SK-N-SH treated with all-trans-retinoic acid at 6 μM for 48 hours (cell line): ENCODE data around the gene RNF44.

Source experiments
- ATAC-seq: fragments of 200-7000 bp; cut with Tn5 transposase; 3 replicates; pipeline ENCODE4 v1.9.1; 2020; ENCODE audit warnings: mild to moderate bottlenecking, moderate library complexity
- ARNTL ChIP-seq: fragments of 450-650 bp; formaldehyde crosslinking; IDR thresholded peaks from 2 replicates; pipeline ENCODE4 v1.5.0; 2020; ENCODE audit warnings: low read depth, mild to moderate bottlenecking, moderate library complexity, borderline replicate concordance
- BACH2 ChIP-seq: fragments of 250-450 bp; sonication (Bioruptor Pico); IDR thresholded peaks from 2 replicates; pipeline ENCODE4 v1.9.0; 2021; ENCODE audit warnings: mild to moderate bottlenecking, borderline replicate concordance
- CSDC2 ChIP-seq: fragments of 250-450 bp; sonication (Bioruptor Pico); IDR thresholded peaks from 2 replicates; pipeline ENCODE4 v1.5.0; 2020; ENCODE audit warnings: mild to moderate bottlenecking, moderate library complexity
- ESRRG ChIP-seq: fragments of 250-450 bp; sonication (Bioruptor Pico); IDR thresholded peaks from 2 replicates; pipeline ENCODE4 v1.6.1; 2021; ENCODE audit warnings: mild to moderate bottlenecking
- GLIS3 ChIP-seq: fragments of 250-450 bp; sonication (Bioruptor Pico); IDR thresholded peaks from 2 replicates; pipeline ENCODE4 v1.5.0; 2020; ENCODE audit warnings: mild to moderate bottlenecking, moderate library complexity
- ISL1 ChIP-seq: fragments of 250-450 bp; sonication (Bioruptor Pico); IDR thresholded peaks from 2 replicates; pipeline ENCODE4 v2.1.2; 2022; ENCODE audit warnings: mild to moderate bottlenecking, moderate library complexity
- OSR1 ChIP-seq: fragments of 250-450 bp; sonication (Bioruptor Pico); IDR thresholded peaks from 2 replicates; pipeline ENCODE4 v1.8.0; 2022; ENCODE audit warnings: moderate library complexity, mild to moderate bottlenecking, inconsistent platforms
- PPARA ChIP-seq: fragments of 250-450 bp; sonication (Bioruptor Pico); IDR thresholded peaks from 2 replicates; pipeline ENCODE4 v1.5.0; 2020; ENCODE audit warnings: mild to moderate bottlenecking, borderline replicate concordance
- RARB ChIP-seq: fragments of 250-450 bp; sonication (Bioruptor Pico); IDR thresholded peaks from 2 replicates; pipeline ENCODE4 v1.8.0; 2021; ENCODE audit warnings: mild to moderate bottlenecking, moderate library complexity
- SNAI2 ChIP-seq: fragments of 250-450 bp; sonication (Bioruptor Pico); IDR thresholded peaks from 2 replicates; pipeline ENCODE4 v1.5.0; 2020; ENCODE audit warnings: mild to moderate bottlenecking, moderate library complexity
- TCF4 ChIP-seq: fragments of 250-450 bp; sonication (Bioruptor Pico); IDR thresholded peaks from 2 replicates; pipeline ENCODE4 v1.8.0; 2021; ENCODE audit warnings: mild to moderate bottlenecking, moderate library complexity, borderline replicate concordance
- TOX ChIP-seq: fragments of 250-450 bp; sonication (Bioruptor Pico); IDR thresholded peaks from 2 replicates; pipeline ENCODE4 v1.8.0; 2021; ENCODE audit warnings: mild to moderate bottlenecking, moderate library complexity, borderline replicate concordance
- ZC3H10 ChIP-seq: fragments of 250-450 bp; sonication (Bioruptor Pico); IDR thresholded peaks from 2 replicates; pipeline ENCODE4 v1.5.1; 2021; ENCODE audit warnings: mild to moderate bottlenecking, moderate library complexity
- ZFP3 ChIP-seq: fragments of 250-450 bp; sonication (Bioruptor Pico); IDR thresholded peaks from 2 replicates; pipeline ENCODE4 v1.5.0; 2020; ENCODE audit warnings: mild to moderate bottlenecking, moderate library complexity
- ZFP30 ChIP-seq: fragments of 450-650 bp; formaldehyde crosslinking; IDR thresholded peaks from 2 replicates; pipeline ENCODE4 v1.5.0; 2022; ENCODE audit warnings: mild to moderate bottlenecking, moderate library complexity
- ZNF565 ChIP-seq: fragments of 450-650 bp; formaldehyde crosslinking; conservative IDR thresholded peaks from 2 replicates; pipeline ENCODE4 v1.5.0; 2020; ENCODE audit warnings: low read depth, mild to moderate bottlenecking, moderate library complexity
- ZNF70 ChIP-seq: fragments of 450-650 bp; formaldehyde crosslinking; IDR thresholded peaks from 2 replicates; pipeline ENCODE4 v1.5.0; 2020; ENCODE audit warnings: mild to moderate bottlenecking, moderate library complexity
- ZNF8 ChIP-seq: fragments of 450-650 bp; formaldehyde crosslinking; IDR thresholded peaks from 2 replicates; pipeline ENCODE4 v1.5.0; 2020; ENCODE audit warnings: mild to moderate bottlenecking, moderate library complexity
- TF ChIP-seq, protein P1 (sequence below): fragments of 250-450 bp; sonication (Bioruptor Pico); IDR thresholded peaks from 2 replicates; pipeline ENCODE4 v1.5.1; 2021; ENCODE audit warnings: mild to moderate bottlenecking, moderate library complexity
- TF ChIP-seq, protein P2 (sequence below): fragments of 250-450 bp; sonication (Bioruptor Pico); IDR thresholded peaks from 2 replicates; pipeline ENCODE4 v1.5.1; 2020; ENCODE audit warnings: low read depth, mild to moderate bottlenecking, moderate library complexity
- TF ChIP-seq, protein P3 (sequence below): fragments of 250-450 bp; sonication (Bioruptor Pico); IDR thresholded peaks from 2 replicates; pipeline ENCODE4 v1.5.0; 2020; ENCODE audit warnings: mild to moderate bottlenecking, moderate library complexity

The RNF44 gene

DNA sequence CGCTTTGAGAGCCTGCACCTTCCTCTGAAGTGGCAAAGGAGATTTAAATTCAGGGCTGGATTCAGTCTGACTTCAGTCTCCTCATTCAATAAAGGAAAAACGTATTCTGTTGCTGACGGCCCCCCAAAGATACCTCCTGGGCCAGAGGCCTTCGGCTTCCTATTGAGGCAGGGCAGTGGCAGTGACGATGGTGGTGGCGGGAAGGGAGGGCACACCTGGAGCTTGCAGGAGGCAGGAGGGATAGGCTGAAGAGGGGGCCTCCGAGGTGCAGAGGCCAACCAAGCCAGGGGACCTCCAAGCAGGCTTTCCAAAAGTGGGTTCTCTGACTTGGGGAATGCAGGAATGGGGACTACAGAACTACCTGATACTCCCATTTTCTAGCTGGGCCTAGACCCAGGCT is 15.9 kb downstream of the RNF44 start:
- TF ChIP-seq ESRRG (CRISPR knock-in tag) (no peak), PPARA (CRISPR knock-in tag) (no peak), OSR1 (no peak), BACH2 (CRISPR knock-in tag) (no peak), TCF4 (no peak), ISL1 (CRISPR knock-in tag) (no peak), ARNTL (CRISPR knock-in tag) (no peak), ZNF565 (no peak), TOX (CRISPR knock-in tag) (no peak), SNAI2 (no peak), RARB (CRISPR knock-in tag) (no peak), ZFP30 (CRISPR knock-in tag) (no peak), ZFP3 (CRISPR knock-in tag) (no peak), GLIS3 (CRISPR knock-in tag) (no peak)
- TF ChIP-seq, protein P1, sequence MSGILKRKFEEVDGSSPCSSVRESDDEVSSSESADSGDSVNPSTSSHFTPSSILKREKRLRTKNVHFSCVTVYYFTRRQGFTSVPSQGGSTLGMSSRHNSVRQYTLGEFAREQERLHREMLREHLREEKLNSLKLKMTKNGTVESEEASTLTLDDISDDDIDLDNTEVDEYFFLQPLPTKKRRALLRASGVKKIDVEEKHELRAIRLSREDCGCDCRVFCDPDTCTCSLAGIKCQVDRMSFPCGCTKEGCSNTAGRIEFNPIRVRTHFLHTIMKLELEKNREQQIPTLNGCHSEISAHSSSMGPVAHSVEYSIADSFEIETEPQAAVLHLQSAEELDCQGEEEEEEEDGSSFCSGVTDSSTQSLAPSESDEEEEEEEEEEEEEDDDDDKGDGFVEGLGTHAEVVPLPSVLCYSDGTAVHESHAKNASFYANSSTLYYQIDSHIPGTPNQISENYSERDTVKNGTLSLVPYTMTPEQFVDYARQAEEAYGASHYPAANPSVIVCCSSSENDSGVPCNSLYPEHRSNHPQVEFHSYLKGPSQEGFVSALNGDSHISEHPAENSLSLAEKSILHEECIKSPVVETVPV (CRISPR knock-in tag): no peak
- TF ChIP-seq, protein P2, sequence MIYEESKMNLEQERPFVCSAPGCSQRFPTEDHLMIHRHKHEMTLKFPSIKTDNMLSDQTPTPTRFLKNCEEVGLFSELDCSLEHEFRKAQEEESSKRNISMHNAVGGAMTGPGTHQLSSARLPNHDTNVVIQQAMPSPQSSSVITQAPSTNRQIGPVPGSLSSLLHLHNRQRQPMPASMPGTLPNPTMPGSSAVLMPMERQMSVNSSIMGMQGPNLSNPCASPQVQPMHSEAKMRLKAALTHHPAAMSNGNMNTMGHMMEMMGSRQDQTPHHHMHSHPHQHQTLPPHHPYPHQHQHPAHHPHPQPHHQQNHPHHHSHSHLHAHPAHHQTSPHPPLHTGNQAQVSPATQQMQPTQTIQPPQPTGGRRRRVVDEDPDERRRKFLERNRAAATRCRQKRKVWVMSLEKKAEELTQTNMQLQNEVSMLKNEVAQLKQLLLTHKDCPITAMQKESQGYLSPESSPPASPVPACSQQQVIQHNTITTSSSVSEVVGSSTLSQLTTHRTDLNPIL (CRISPR knock-in tag): no peak
- TF ChIP-seq, protein P3, sequence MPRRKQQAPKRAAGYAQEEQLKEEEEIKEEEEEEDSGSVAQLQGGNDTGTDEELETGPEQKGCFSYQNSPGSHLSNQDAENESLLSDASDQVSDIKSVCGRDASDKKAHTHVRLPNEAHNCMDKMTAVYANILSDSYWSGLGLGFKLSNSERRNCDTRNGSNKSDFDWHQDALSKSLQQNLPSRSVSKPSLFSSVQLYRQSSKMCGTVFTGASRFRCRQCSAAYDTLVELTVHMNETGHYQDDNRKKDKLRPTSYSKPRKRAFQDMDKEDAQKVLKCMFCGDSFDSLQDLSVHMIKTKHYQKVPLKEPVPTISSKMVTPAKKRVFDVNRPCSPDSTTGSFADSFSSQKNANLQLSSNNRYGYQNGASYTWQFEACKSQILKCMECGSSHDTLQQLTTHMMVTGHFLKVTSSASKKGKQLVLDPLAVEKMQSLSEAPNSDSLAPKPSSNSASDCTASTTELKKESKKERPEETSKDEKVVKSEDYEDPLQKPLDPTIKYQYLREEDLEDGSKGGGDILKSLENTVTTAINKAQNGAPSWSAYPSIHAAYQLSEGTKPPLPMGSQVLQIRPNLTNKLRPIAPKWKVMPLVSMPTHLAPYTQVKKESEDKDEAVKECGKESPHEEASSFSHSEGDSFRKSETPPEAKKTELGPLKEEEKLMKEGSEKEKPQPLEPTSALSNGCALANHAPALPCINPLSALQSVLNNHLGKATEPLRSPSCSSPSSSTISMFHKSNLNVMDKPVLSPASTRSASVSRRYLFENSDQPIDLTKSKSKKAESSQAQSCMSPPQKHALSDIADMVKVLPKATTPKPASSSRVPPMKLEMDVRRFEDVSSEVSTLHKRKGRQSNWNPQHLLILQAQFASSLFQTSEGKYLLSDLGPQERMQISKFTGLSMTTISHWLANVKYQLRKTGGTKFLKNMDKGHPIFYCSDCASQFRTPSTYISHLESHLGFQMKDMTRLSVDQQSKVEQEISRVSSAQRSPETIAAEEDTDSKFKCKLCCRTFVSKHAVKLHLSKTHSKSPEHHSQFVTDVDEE (CRISPR knock-in tag): no peak
- ATAC-seq: no peak; the same call in 2 of the 3 replicates

DNA sequence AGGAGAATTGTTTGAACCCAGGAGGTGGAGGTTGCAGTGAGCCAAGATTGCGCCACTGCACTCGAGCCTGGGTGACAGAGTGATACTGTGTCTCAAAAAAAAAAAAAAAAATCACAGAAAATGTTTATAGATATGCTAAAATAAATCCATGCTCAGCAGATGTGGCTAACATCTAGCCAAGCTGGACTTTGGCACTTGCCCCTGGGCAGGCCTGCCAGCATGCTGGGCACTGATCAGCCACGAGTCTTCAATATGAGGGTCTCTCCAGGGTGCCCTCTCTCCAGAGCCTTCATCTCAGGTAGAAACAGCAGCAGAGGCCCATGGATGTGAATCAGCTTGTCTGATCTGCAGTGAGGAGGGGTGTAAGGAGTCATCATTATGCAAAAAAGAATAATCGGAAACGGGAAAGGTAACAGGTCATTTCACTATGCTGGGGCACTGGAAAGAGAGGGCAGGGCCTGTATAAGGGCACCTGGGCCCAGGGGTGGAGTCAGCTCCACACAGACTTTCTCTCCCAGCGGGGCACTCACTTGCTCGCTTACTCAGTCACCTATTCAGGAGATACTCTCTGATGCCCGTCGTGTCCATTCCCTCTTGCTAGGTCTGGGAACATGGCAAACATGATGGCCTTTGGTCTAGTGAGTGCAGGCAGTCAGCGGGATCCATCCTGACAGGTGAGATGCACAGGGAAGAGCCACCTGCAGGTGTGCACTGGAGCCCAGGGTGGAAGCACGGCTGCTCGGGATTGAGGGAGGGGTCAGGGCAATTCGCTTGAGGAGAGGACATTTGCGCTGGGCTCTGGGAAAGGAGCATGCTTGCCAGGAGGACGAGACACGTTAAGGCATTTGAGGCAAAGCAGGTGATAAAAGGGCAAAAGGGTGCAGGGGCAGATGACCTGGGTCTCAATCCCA is 17.1 kb downstream of the RNF44 start:
- no peak for TF ChIP-seq TCF4
- no peak for TF ChIP-seq ZNF8 (CRISPR knock-in tag)
- no peak for TF ChIP-seq ZFP3 (CRISPR knock-in tag)
- TF ChIP-seq RARB (CRISPR knock-in tag): no peak
- TF ChIP-seq OSR1: no peak
- no peak for TF ChIP-seq ESRRG (CRISPR knock-in tag)
- no peak for TF ChIP-seq ISL1 (CRISPR knock-in tag)
- TF ChIP-seq GLIS3 (CRISPR knock-in tag): no peak
- TF ChIP-seq CSDC2 (CRISPR knock-in tag): no peak
- TF ChIP-seq, protein P3 (CRISPR knock-in tag): no peak
- no peak for TF ChIP-seq TOX (CRISPR knock-in tag)
- TF ChIP-seq ZC3H10 (CRISPR knock-in tag): no peak
- TF ChIP-seq ZNF70 (CRISPR knock-in tag): no peak
- no peak for TF ChIP-seq PPARA (CRISPR knock-in tag)
- ATAC-seq: no peak
